PC-3 (cell line): Measurements from ENCODE around the gene ACER3. TPM values are rescaled to one million over a fixed set of nuclear protein-coding genes. Genes with fewer than 3 reads are reported as not detected.

ENCODE experiments used
- ATAC-seq: fragments of 200-7000 bp; cut with Tn5 transposase; 2 replicates; pipeline ENCODE4 v1.9.1; 2020; ENCODE audit warnings: mild to moderate bottlenecking, moderate library complexity
- BruUV-seq: library from RNA; stranded (reverse); fragments of 400-500 nt; replicated peaks from 2 replicates; lab custom pipeline; 2021; lab: Mats Ljungman, UMichigan
- CTCF ChIA-PET: fragments of 300-600 bp; sonication (Branson Sonifier 250); formaldehyde crosslinking; loops from one replicate; lab custom pipeline; 2022; ENCODE audit warnings: antibody characterized with exemption; lab: Charles Lee
- POLR2A ChIA-PET: fragments of 300-600 bp; sonication (Branson Sonifier 250); formaldehyde crosslinking; loops from one replicate; lab custom pipeline; 2022; ENCODE audit warnings: antibody characterized with exemption; ENCODE audit not compliant: unreplicated experiment; lab: Charles Lee
- DNase-seq: peaks from one replicate; pipeline ENCODE4 v3.0.0-alpha.2; 2015
- H2AFZ ChIP-seq: fragments of 300-600 bp; sonication (generic); 2 replicates; pipeline ENCODE4 v1.6.0; 2016; ENCODE audit warnings: antibody characterized with exemption, low read length
- H3F3A ChIP-seq: fragments of 300-600 bp; sonication (generic); one replicate; pipeline ENCODE4 v1.6.0; 2017; ENCODE audit warnings: antibody characterized with exemption, low read length, control low read depth, mild to moderate bottlenecking; ENCODE audit not compliant: unreplicated experiment
- H3K27ac ChIP-seq: fragments of 300-600 bp; sonication (generic); 2 replicates; pipeline ENCODE4 v1.5.1; 2016; ENCODE audit warnings: mild to moderate bottlenecking, low read length
- H3K27me3 ChIP-seq: fragments of 300-600 bp; sonication (generic); 2 replicates; pipeline ENCODE4 v1.6.1; 2016; ENCODE audit warnings: low read length, mixed read lengths
- H3K36me3 ChIP-seq: fragments of 300-600 bp; sonication (generic); 2 replicates; pipeline ENCODE4 v1.6.1; 2016; ENCODE audit warnings: low read depth, mixed run types, low read length, mixed read lengths
- H3K4me1 ChIP-seq: fragments of 300-600 bp; sonication (generic); 2 replicates; pipeline ENCODE4 v1.5.1; 2016; ENCODE audit warnings: low read length; ENCODE audit not compliant: insufficient read depth
- H3K4me2 ChIP-seq: fragments of 300-600 bp; sonication (generic); 2 replicates; pipeline ENCODE4 v1.6.0; 2016; ENCODE audit warnings: low read length
- H3K4me3 ChIP-seq: fragments of 300-600 bp; sonication (generic); 2 replicates; pipeline ENCODE4 v1.5.1; 2016; ENCODE audit warnings: mild to moderate bottlenecking, low read length, mixed read lengths
- H3K79me2 ChIP-seq: fragments of 300-600 bp; sonication (generic); 2 replicates; pipeline ENCODE4 v1.6.1; 2017; ENCODE audit warnings: low read length, mixed read lengths
- H3K9ac ChIP-seq: fragments of 300-600 bp; sonication (generic); 2 replicates; pipeline ENCODE4 v1.6.0; 2016; ENCODE audit warnings: mild to moderate bottlenecking, low read length
- H3K9me2 ChIP-seq: fragments of 300-600 bp; sonication (generic); replicated peaks from 2 replicates; pipeline ENCODE4 v1.6.1; 2016; ENCODE audit warnings: mixed run types, low read length, mixed read lengths
- H3K9me3 ChIP-seq: fragments of 300-600 bp; sonication (generic); 2 replicates; pipeline ENCODE4 v1.6.1; 2016; ENCODE audit warnings: low read length, mixed read lengths
- H4K20me1 ChIP-seq: fragments of 300-600 bp; sonication (generic); 2 replicates; pipeline ENCODE4 v1.6.1; 2016; ENCODE audit warnings: low read length, mixed read lengths
- EZH2 ChIP-seq: fragments of 300-600 bp; sonication (generic); IDR thresholded peaks from one replicate; pipeline ENCODE4 v1.6.1; 2017; ENCODE audit warnings: antibody characterized with exemption, mild to moderate bottlenecking, low read length; ENCODE audit not compliant: unreplicated experiment
- EZH2phosphoT487 ChIP-seq: fragments of 300-600 bp; sonication (generic); IDR thresholded peaks from 2 replicates; pipeline ENCODE4 v1.6.1; 2018; ENCODE audit warnings: mild to moderate bottlenecking, antibody characterized with exemption, low read length, borderline replicate concordance
- intact Hi-C: fragments of 100-400 bp; cut with micrococcal nuclease; formaldehyde crosslinking; loops from 2 replicates; pipeline ENCODE4 v1.9.0; 2023
- total RNA-seq: library from RNA; depleted of rRNA; stranded (reverse); fragments of >200 nt; gene quantifications from 2 replicates; pipeline ENCODE4 v1.2.3, GENCODE V29; 2014
- TF ChIP-seq, protein P1 (sequence below): fragments of 300-600 bp; sonication (generic); conservative IDR thresholded peaks from 2 replicates; pipeline ENCODE4 v1.5.1; 2017; ENCODE audit warnings: antibody characterized with exemption, low read depth, mild to moderate bottlenecking, low read length

ACER3 gene
- total RNA-seq, 1 experiment from 2014 or later: 17.3 TPM

DNA sequence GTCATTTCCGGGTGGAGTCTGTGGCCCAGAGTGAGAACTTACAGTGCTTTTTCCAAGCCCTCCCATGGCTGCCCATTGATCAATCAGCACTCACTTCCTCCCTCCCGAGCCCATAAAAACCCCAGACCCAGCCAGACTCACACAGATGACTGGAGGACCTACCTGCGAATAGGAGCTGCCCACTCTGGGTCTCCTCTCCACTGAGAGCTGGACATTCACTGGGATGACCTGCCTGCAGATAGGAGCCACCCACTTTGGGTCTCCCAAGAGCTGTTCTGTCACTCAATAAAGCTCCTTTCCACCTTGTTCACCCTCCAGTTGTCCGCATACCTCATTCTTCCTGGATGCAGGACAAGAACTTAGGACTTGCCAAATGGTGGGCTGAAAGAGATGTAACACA, 117.5 kb downstream of the ACER3 start:
- Histone ChIP-seq H3K4me2 (no peak overlapping the region), H3K9ac (no peak overlapping the region), H3K9me3 (no peaks in the 10 kb centered on the region), H3K4me1 (no peaks in the 10 kb centered on the region; the same call in 1 of the 2 replicates), H3K27ac (no peak overlapping the region), H3K9me2 (no peaks in the 10 kb centered on the region), H3K36me3 (peaks cover 12% of the 10 kb centered on the region; the same call in 1 of the 2 replicates), H3K27me3 (no peaks in the 10 kb centered on the region), H2AFZ (no peak overlapping the region), H3F3A (no peaks in the 10 kb centered on the region), H3K4me3 (no peak overlapping the region), H3K79me2 (no peaks in the 10 kb centered on the region), H4K20me1 (no peaks in the 10 kb centered on the region)
- DNase-seq: no peak
- CTCF ChIA-PET: no interaction called here
- POLR2A ChIA-PET: no interaction called here
- intact Hi-C loops: no loop called here
- BruUV-seq: no TSS peak
- no peak for TF ChIP-seq EZH2phosphoT487
- TF ChIP-seq, protein P1, sequence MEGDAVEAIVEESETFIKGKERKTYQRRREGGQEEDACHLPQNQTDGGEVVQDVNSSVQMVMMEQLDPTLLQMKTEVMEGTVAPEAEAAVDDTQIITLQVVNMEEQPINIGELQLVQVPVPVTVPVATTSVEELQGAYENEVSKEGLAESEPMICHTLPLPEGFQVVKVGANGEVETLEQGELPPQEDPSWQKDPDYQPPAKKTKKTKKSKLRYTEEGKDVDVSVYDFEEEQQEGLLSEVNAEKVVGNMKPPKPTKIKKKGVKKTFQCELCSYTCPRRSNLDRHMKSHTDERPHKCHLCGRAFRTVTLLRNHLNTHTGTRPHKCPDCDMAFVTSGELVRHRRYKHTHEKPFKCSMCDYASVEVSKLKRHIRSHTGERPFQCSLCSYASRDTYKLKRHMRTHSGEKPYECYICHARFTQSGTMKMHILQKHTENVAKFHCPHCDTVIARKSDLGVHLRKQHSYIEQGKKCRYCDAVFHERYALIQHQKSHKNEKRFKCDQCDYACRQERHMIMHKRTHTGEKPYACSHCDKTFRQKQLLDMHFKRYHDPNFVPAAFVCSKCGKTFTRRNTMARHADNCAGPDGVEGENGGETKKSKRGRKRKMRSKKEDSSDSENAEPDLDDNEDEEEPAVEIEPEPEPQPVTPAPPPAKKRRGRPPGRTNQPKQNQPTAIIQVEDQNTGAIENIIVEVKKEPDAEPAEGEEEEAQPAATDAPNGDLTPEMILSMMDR: no peak
- TF ChIP-seq EZH2: no peak
- ATAC-seq: no peak

DNA sequence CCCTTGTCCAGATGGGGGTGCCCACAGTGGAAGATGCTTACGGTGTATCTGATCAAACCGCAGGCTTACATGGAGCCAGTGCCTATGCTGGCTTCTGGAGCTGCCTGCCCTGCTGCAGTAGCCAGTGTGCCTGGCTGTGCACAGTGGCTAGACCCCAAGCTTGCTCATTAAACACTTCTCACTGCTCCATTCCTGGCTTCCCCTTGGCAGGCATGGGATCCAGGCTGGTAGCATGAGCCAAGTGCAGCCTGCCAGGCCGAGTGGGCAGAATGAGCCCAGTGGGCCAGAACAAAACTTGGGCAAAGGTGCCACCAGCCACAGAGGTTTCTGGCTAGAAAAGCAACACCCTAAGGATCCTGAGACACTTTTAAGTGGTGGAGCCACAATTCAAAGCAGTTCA, 118.1 kb downstream of the ACER3 start:
- no peak for TF ChIP-seq EZH2
- TF ChIP-seq, protein P1: no peak
- TF ChIP-seq EZH2phosphoT487: no peak
- Histone ChIP-seq H3K4me3 (no peak overlapping the region), H3F3A (no peaks in the 10 kb centered on the region), H4K20me1 (no peaks in the 10 kb centered on the region), H2AFZ (no peak overlapping the region), H3K36me3 (peaks cover 12% of the 10 kb centered on the region; the same call in 1 of the 2 replicates), H3K4me2 (no peak overlapping the region), H3K9ac (no peak overlapping the region), H3K79me2 (no peaks in the 10 kb centered on the region), H3K4me1 (no peaks in the 10 kb centered on the region; the same call in 1 of the 2 replicates), H3K9me3 (no peaks in the 10 kb centered on the region), H3K27ac (no peak overlapping the region), H3K9me2 (no peaks in the 10 kb centered on the region), H3K27me3 (no peaks in the 10 kb centered on the region)
- ATAC-seq: no peak
- DNase-seq: no peak
- BruUV-seq: no TSS peak
- CTCF ChIA-PET: no interaction called here
- POLR2A ChIA-PET: no interaction called here
- intact Hi-C loops: no loop called here

DNA sequence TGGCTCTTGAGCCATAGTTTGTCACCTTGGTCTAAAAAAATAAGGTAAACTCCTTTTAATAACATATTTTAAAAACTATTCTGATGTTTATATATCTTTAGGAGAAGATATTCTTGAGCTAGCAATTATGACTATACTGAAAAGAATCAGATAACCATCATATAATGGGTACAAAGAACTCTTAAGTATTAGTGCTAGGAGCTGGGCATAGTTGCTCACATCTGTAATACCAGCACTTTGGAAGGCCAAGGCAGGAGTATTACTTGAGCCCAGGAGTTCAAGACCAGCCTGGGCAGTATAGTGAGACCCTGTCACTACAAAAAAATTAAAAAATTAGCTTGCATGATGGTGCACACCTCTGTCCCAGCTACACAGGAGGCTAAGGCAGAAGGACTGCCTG, 119.5 kb downstream of the ACER3 start:
- H3K27me3 ChIP-seq: no peaks in the 10 kb centered on the region
- H3K4me3 ChIP-seq: no peak overlapping the region
- no TSS peak for BruUV-seq
- peaks cover 12% of the 10 kb centered on the region for H3K4me1 ChIP-seq
- H4K20me1 ChIP-seq: no peaks in the 10 kb centered on the region
- no peaks in the 10 kb centered on the region for H3K9me3 ChIP-seq
- H3K27ac ChIP-seq: no peak overlapping the region
- TF ChIP-seq EZH2: no peak
- no peak for TF ChIP-seq EZH2phosphoT487
- TF ChIP-seq, protein P1: no peak
- H3K9ac ChIP-seq: no peak overlapping the region
- no peaks in the 10 kb centered on the region for H3K9me2 ChIP-seq
- intact Hi-C loops: no loop called here
- ChIA-PET CTCF (no interaction called here), POLR2A (no interaction called here)
- H3K36me3 ChIP-seq: peaks cover 12% of the 10 kb centered on the region; the same call in 1 of the 2 replicates
- H2AFZ ChIP-seq: no peak overlapping the region
- H3F3A ChIP-seq: no peaks in the 10 kb centered on the region
- ATAC-seq: no peak
- no peaks in the 10 kb centered on the region for H3K79me2 ChIP-seq
- H3K4me2 ChIP-seq: no peak overlapping the region
- no peak for DNase-seq
